VCaP (cell line): ENCODE data around the gene SWT1.

Experiments
- H3K27ac ChIP-seq: fragments of 450-650 bp; 2 replicates; pipeline ENCODE4 v1.5.1; 2017
- CTCF ChIP-seq: fragments of 450-650 bp; conservative IDR thresholded peaks from 2 replicates; pipeline ENCODE4 v1.5.1; 2017; ENCODE audit warnings: mild to moderate bottlenecking, moderate library complexity

The SWT1 gene

GRCh38 chr1:185156854-185157598 lies at the start of gene SWT1, which contains the start of gene TRMT1L:
Gene SWT1 (plus strand): TSS chr1:185157167. CDS start chr1:185160842, 3,675 bp downstream.
Gene TRMT1L (minus strand): TSS chr1:185156953. CDS start chr1:185156712, 241 bp downstream.
- peak within 1 kb of the TSS; percentile 94 for H3K27ac ChIP-seq
- TF ChIP-seq CTCF: no peak

GRCh38 chr1:185108321-185108720 lies 48.6 kb upstream of the SWT1 start:
- no peak for TF ChIP-seq CTCF

GRCh38 chr1:185110145-185110544 lies 46.8 kb upstream of the SWT1 start:
- H3K27ac ChIP-seq: no peak overlapping the region
- TF ChIP-seq CTCF: no peak

More at GRCh38 chr1:185108321-185108720, 48.6 kb upstream of the SWT1 start:
- H3K27ac ChIP-seq: no peak overlapping the region

GRCh38 chr1:185111873-185112272 lies 45.1 kb upstream of the SWT1 start:
- no peak overlapping the region for H3K27ac ChIP-seq
- no peak for TF ChIP-seq CTCF

GRCh38 chr1:185112356-185112755 lies 44.6 kb upstream of the SWT1 start:
- TF ChIP-seq CTCF: no peak
- no peak overlapping the region for H3K27ac ChIP-seq

- H3K27ac ChIP-seq: no peak overlapping the region
- no peak for TF ChIP-seq CTCF
Measured at GRCh38 chr1:185129708-185130107, 27.3 kb upstream of the SWT1 start.

GRCh38 chr1:185132534-185132933 lies 24.4 kb upstream of the SWT1 start:
- no peak for TF ChIP-seq CTCF
- H3K27ac ChIP-seq: no peak overlapping the region
